GM13976 (cell line): Measurements from ENCODE around the gene CHRNA5.

Source experiments
- DNase-seq: peaks from one replicate; pipeline ENCODE4 v3.0.0; 2012; ENCODE audit warnings: low spot score
- CTCF ChIP-seq: IDR thresholded peaks from 2 replicates; pipeline ENCODE4 v1.5.1; 2012; ENCODE audit warnings: borderline replicate concordance, mild to moderate bottlenecking; ENCODE audit not compliant: insufficient read depth; ENCODE audit errors: extremely low read depth, missing control alignments, control extremely low read depth
- in situ Hi-C: fragments of 300-500 bp; cut with MboI; formaldehyde crosslinking; loops from one replicate; pipeline ENCODE4 v1.12.0; 2022; ENCODE audit warnings: low sequenced_read_pairs, mixed read lengths, inconsistent platforms; ENCODE audit not compliant: unreplicated experiment

The CHRNA5 gene

DNA sequence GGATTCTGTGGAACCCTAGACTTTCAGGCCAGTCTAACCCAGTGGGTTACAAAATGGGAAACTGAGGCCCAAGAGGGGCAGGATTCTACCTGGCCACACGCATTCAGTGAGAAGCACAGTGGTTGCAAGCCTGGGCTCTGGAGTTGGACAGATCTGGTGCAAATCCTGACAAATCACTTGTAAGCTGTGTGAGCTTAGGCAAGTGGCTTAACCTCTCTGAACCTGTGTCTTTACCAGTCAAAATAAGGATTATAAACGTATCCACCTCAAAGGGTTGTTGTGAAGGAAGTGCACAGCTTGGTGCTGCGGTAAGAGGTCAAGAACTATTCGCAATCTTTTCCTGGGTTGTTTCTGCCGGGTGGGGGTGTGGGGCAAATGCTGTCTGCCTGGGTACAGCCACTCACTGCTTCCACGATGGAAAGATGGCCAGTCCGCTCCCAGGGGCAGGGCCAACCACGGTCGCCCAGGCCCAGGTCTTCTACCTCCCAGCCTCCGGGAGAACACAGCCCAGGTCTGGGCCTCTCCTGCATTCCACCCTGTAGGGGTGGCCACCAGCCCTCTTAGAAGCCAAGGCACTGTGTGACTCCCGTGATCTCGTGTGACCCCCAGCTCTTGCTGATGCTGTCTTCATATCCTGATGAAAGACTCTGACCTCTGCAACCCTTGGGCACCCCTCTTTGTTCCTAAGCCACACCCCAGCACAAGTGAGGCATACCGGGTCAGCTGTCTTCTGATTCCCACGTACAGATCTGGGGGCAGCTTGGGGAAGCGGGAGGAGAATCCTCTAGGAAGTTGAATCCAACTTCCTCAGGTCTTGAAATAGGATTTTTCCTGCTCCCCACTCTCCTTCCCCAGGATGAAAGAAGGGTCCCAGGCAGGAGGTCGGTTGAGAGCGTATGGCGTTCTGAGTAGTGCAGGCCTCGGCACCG is 54.0 kb downstream of the CHRNA5 start:
- in situ Hi-C loops, result no loop called here
- DNase-seq, result no peak

GRCh38 chr15:78620021-78620526 is 54.8 kb downstream of the CHRNA5 start:
- in situ Hi-C loops, result no loop called here
- DNase-seq, result peak; percentile 50

More for the DNA sequence above, 54.0 kb downstream of the CHRNA5 start:
- TF ChIP-seq CTCF, result no peak

GRCh38 chr15:78620527-78621421 is 55.5 kb downstream of the CHRNA5 start, which contains the start of gene CHRNA3:
Gene CHRNA3, minus strand, starts transcription at chr15:78620996. Its CDS starts 202 bp downstream, at chr15:78620794.
- in situ Hi-C loops, result no loop called here
- no peak for TF ChIP-seq CTCF
- DNase-seq, result no peak

More at GRCh38 chr15:78620021-78620526, 54.8 kb downstream of the CHRNA5 start:
- no peak for TF ChIP-seq CTCF

DNA sequence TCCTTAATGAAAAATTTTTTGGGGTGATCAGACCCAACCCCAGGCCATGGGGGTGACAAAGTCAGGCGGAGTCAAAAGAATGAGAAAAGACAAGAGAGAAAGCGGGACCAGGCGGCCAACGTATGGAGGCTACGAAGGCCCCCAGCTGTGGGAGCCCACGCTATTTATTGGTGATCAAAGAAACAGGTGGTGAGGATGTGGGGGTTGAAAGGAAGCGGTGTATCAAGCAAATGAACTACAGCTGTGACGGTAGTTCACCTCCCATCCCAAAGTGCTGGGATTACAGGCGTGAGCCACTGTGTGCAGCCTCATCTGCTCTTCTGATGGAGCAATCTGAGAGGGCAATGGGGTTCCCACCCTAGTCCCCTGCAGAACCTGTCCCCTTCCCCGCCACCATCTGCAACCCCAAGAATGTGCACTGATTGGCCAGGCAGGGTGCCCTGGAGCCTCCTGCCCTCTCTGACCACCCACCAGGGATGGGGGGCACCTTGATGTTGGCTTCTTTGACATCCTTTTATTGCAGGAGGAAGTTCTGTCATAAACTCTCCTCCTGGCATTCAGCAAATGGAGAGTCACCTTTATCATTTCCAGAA is 56.6 kb downstream of the CHRNA5 start:
- in situ Hi-C loops, result no loop called here
- no peak for DNase-seq
- no peak for TF ChIP-seq CTCF

DNA sequence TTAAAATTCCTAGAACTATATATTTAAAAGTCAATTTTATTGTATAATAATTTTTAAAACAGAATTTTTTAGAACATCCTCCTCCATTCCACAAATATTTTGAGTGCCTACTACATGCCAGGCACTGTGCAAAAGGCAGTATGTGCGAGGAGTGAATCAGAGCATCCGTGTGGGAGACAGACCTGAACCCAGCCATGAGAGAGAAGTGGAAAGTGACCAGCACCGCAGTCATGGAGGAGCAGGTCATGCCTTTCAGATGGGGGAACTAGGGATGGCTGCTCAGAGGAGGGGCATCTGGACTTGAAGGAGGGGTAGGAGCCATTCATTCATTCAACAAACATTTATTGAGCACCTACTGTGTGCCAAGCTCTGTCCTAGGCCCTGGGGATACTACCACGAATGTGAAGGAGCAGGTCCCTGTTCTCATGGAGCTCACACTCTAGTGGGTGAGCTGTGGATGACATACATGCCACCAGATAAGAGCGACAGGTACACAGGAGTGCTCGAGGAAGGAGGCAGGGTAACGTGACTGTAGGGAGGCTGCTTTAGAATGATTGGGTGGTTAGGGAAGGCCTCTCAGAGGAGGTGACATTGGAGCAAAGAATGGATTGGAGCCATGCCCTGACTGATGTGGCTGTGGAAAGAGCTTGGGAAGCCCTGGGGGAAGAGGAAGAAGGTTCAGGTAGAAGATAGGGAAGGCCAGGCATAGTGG is 58.6 kb downstream of the CHRNA5 start:
- DNase-seq, result no peak
- no peak for TF ChIP-seq CTCF
- in situ Hi-C loops, result no loop called here
